ENCODE measurements around the gene PAPPA.

The PAPPA gene

DNA sequence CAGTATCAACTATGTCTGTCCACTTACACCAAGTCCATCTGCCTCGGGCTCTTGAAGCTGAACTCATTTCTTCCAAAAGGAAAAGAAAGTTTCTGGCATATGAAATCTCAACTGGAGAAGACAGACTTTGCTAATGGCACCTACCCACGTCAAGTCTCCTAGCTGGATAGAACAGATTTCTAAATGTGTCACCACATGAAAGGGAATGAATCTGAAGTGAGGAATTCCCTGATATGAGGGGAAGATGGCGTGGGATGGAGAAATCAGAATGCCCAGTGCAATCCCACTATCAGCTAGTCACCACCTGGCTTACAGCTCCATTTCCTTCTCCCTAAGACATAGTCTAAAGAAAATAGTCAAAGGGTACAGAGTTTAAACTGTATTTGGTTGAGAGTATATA lies 144.7 kb downstream of the PAPPA start:
- no peak for DNase-seq (ENCODE audit: low read depth, low spot score)

DNA sequence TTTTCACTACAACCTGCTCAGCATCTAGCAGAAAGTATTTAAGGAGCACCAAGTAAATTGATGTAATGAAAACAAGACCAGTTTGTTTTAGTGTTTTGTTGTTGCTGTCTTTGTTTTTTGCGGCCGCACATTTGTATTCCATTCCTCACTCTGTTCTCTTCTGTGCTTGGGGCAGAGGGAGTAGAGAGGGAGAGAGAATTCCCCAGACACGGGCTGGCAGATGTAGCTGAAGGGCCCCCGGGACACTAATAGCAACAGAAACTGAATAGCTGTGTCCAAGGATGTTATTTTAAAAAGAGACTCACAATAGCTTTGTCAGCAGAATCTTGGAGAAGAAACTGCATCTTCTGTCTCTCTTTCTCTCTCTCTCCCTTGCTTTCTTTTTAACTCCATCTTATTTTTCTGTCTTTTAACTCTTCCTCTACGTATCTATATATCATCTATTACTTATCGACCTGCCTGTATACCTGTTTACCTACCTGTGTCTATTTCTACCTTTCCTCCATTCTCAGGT lies 145.3 kb downstream of the PAPPA start:
- H3K4me3 ChIP-seq (ENCODE audit: low read length): no peak overlapping the region
- no peak for DNase-seq (ENCODE audit: low read depth, low spot score)

More for the DNA sequence above, 144.7 kb downstream of the PAPPA start:
- H3K4me3 ChIP-seq (ENCODE audit: low read length): no peak overlapping the region

DNA sequence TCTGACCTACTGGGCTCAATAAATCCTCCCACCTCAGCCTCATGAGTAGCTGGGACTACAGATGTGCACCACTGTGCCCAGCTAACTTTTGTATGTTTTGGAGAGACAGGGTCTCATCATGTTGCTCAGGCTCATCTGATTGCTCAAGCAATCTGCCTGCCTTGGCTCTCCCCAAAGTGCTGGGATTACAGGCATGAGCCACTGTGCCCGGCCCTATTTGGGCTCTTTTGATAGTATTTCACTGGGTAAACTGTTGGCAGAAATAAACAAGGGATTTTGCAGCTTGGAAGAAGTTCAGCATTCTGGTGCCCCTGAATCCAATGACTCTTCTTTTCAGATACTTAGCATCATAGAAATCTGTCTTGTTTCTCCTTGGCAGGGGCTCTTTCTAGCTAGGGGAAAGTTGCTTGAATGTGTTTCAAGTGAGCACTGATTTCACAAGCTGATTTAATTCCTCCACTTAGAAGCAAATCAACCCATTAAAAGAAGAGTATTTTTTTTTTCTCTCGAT lies 146.8 kb downstream of the PAPPA start:
- no peak overlapping the region for H3K4me3 ChIP-seq (ENCODE audit: low read length)
- DNase-seq (ENCODE audit: low read depth, low spot score): no peak

DNA sequence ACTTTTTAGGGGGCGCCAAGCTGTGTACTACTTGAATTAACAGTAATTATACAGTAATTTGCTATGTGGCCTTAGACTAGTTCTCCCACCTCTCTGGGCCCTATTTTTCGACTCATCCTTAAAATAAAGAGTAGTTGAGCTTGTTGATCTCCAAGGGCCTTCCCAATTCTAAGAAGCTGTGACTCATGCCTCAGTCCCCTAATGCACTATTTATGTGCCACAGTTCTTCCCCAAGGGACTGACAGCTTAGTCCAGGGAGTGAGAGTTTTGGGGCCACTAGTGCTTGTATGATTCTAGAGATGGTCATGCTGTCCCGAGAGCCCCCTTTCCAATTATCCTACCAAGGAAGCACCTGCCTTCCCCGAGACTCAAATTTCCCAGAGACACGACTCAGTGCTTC lies 149.7 kb downstream of the PAPPA start:
- no peak overlapping the region for H3K4me3 ChIP-seq (ENCODE audit: low read length)
- DNase-seq (ENCODE audit: low read depth, low spot score): no peak

DNA sequence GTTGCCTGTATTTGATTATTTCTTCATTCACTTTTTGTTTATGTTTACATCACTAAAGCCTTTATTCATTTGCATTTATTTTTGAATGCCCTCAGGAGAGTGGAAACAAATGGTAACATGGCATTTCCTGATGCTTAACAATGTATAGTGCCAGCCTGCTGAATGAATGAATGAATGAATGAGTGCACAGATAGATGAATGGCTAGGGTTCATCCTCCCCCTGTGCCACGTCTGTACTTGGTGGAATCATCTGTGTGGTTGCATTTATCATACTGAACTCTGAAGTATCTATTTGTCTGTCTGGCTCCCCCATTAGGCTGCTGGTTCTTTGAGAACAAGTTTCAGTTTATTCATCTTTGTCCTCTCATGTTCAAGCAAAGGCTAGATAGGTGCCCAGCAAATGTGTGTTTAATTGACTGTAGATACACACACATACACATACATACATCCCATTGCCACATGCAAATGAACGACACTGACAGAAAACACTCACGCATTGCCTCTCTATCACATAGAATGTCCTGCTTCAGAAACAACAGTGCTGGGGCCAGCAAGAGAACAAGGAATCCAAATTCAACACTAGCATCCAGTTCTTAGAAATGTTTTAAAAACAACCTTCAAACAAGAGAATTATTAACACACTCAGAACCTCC lies 150.4 kb downstream of the PAPPA start:
- H3K4me3 ChIP-seq (ENCODE audit: low read length): no peak overlapping the region
- no peak for DNase-seq (ENCODE audit: low read depth, low spot score)

DNA sequence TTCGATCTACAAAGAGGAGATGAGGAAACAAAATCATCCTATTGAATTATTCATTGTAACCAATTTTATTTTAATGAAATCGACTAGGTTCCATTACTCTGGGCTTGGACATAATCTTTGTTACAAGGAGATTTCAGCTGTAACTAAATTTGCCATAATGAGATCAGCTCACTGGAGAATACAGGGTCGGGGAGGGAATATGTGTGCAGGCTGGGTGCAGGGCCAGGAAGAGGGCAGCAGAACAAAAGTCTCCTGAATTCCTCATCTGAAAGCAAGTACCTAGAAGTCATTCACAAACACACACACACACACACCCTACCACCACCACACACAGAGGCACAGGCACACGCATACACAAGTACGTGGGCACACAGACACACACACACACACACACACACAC lies 151.2 kb downstream of the PAPPA start:
- no peak for DNase-seq (ENCODE audit: low read depth, low spot score)

DNA sequence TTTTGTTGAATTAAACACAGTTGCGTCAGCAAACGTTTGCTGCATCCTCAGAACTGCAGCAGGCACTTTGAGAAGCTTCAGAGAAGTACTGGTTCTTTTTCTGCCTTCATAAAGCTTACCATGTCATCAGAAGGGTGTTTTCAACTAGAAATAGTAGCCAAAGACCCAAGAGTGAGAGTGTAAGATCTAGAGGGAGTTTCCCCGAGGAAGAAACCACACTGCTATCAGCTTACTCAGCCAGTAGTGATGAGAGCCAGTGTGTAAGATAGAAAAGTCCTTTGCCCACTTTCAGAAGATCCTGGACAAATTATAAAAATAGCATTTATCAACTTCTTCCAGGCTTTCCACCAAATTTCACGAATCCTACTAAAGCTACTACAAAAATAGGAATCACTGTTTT lies 154.5 kb downstream of the PAPPA start:
- no peak for DNase-seq (ENCODE audit: low read depth, low spot score)
- no peak overlapping the region for H3K4me3 ChIP-seq (ENCODE audit: low read length)

More for the DNA sequence above, 151.2 kb downstream of the PAPPA start:
- H3K4me3 ChIP-seq (ENCODE audit: low read length): no peak overlapping the region

DNA sequence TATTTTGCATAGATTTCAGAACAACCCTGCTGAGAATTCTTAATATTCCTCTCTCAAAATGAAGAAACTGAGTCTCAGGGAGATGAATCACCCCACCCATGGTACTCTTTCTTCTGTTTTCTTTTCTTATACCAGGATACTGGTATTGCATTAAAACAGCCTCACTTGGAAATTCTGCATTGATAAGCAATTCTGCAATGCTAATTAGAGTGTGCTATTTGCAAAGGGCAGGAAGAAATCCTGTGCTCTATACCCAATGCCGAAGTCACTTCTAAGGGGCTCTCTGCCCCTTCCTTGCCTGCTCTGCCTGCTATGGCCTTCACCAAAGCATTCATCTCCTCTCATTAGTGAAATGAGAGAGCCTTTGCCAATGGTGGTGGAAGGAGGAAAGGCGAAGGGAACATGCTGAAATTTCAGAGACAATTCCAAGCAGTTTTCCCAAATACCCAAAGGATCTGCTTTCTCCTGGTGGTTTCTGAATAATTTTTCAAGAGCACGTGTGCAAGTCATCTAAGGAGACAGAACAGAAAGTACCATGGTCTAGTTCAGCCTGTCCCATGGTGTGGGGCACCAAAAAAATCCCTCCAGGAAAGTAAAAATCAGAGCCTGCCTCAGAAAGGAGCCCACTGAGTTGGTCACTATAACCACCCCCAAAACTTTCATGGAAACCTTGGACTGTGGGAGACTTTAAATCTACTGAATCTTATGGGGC lies 156.5 kb downstream of the PAPPA start:
- no peak for DNase-seq (ENCODE audit: low read depth, low spot score)
- no peak overlapping the region for H3K4me3 ChIP-seq (ENCODE audit: low read length)

DNA sequence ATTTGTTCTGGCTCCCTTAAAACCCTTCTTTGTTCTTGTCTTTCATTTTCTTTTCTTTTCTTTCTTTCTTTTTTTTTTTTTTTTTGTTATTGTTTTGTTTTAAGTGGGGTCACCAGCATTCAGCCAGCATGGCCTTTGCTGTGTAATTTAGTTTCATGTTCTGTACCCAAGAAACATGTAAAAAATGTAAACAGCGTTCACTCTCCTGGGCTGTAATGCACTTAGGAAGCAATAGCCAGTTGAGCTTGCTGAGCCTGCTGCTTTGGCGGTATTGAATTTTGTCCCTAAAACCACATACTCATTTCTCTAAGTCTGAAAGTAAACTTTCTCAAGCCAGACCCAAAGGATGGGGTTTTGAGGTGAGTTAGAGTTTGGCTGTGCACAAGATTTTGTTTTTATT lies 158.6 kb downstream of the PAPPA start:
- DNase-seq (ENCODE audit: low read depth, low spot score): no peak

DNA sequence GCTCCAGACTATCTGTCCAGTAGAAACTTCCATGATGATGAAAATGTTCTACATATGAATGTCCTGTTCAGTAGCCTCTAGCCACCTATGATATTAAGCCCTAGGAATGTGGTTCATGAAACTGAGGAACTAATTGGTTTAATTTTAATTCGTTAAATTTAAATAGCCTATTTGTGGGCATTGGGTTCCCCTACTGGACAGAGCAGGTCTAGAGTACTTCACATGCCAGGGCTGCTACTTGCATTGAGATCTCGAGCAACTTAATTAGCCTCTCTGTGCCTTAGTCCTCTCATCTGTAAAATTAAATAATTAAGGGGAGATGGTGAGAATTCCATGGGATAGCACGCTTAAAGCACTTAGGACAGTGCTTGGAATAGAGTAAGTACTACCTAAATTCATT lies 160.0 kb downstream of the PAPPA start:
- no peak overlapping the region for H3K4me3 ChIP-seq (ENCODE audit: low read length)
- DNase-seq (ENCODE audit: low read depth, low spot score): no peak

More for the DNA sequence above, 158.6 kb downstream of the PAPPA start:
- H3K4me3 ChIP-seq (ENCODE audit: low read length): no peak overlapping the region

DNA sequence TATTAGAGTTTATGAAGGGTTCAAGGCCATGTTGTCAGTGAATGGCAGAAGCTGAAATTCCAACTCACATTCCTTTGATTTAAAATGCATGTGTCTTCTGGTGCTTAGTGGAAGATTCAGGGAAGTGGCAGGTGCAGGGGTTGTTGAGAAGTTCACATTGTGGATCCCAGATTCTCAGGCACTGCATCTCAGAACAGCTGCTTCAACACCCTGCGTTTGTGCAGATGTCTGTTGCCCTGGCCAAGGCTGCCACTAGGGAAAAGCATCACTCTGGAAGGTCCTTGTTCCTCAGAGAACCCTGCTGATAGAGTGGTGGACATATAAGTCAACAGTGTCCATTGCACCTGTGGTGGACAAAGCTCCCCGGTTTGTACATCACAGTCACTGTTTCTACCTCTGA lies 162.7 kb downstream of the PAPPA start:
- DNase-seq (ENCODE audit: low read depth, low spot score): no peak
- no peak overlapping the region for H3K4me3 ChIP-seq (ENCODE audit: low read length)

DNA sequence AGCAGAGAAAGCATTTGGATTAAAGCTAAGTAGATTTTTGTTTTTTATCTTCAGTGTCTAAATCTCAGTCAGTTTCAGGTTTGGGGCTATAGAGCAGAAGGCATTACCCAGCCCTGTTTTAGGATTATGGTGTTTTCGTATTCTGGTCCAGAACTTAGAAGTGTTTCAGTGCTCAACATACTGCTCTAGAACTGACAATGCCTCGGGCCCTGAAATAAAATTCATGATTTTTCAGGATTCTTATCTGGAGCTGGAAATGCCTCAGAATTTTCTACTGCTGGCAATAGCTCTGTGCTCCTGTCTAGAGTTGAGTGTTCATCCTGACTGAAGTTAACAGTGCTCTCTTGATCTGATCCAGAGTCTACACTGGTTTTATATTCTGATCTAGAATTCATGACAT lies 163.9 kb downstream of the PAPPA start:
- DNase-seq (ENCODE audit: low read depth, low spot score): no peak

DNA sequence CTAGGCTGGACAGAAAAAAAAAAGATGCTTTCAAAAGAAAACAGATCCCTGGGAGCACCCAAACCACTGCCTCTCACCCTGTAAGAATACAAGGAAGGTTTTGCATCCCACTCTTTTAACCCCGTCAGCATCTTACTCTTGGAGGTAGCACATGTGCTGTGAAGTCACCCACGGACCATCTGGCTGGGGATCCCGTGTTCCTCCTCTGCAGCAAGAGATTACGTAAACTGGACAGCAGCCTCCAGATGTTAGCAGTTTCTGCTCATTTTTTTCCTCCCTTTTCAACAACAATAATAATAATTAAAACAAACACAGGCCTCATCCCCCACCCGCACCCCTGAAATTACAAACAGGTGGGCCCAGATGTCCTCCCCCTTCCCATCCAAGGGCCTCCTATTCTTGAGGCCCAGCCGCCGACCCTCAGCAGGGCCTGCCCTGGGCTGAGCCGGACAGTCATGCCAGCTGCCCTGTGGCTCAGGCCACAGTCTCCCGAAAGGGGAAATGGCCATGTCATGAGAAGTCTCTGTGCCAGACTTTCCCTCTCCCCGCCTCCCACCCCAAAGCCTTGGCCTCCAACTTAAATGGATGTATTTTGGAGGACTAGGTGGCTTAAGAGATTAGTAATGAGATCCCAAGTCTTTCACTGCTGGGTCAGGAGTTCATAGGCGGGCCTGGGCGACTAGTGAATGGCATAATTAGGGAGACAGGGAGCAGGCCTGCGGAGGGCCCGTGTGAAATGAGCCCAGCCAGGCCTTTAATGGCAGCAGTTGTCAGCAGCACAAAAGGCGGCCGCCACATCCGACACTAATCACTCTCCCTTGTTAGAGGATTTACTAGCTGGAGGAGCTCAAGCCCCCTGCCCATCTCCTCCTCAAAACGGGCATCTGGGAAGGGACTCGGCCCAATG lies 165.1 kb downstream of the PAPPA start:
- DNase-seq (ENCODE audit: low read depth, low spot score): no peak
- no peak overlapping the region for H3K4me3 ChIP-seq (ENCODE audit: low read length)

More for the DNA sequence above, 163.9 kb downstream of the PAPPA start:
- no peak overlapping the region for H3K4me3 ChIP-seq (ENCODE audit: low read length)

DNA sequence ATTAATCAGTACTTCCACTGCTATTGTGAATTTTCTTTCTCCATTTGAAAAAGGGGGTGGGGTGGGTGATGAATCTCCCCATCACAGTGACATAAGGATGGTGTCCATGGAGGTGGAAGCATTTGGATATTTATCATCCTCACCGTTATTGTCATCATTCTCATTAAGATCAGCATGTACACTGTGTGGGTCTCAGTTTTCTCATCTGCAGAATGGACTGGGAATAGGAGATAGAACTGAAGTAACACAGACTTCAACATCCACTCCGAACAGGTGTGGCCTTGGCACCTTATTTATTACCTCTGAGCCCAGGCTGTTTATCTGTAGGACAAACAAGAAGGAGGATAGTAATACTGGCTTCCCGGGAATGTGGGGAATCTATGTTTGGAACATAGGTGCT lies 165.9 kb downstream of the PAPPA start:
- DNase-seq (ENCODE audit: low read depth, low spot score): no peak
- H3K4me3 ChIP-seq (ENCODE audit: low read length): no peak overlapping the region

DNA sequence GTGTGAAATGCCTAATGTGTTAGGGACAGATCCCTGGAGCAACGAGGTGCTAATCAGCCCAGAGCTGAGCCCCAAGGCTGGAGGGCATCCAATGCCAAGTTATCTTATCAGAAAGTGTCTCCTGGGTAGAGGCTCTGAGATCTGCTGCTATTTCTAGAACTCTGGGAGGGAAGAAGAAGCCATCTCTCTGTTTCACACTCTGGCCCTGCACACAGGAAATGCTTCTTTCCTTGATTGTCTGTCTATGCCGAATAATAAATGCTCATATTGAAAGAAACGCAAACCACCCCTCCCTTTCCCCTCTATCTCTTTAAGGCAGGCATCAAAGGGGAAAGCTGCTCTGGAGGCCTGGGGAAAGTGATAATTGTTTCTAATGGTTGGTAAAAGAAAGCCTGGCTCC lies 166.7 kb downstream of the PAPPA start:
- H3K4me3 ChIP-seq (ENCODE audit: low read length): no peak overlapping the region
- no peak for DNase-seq (ENCODE audit: low read depth, low spot score)

DNA sequence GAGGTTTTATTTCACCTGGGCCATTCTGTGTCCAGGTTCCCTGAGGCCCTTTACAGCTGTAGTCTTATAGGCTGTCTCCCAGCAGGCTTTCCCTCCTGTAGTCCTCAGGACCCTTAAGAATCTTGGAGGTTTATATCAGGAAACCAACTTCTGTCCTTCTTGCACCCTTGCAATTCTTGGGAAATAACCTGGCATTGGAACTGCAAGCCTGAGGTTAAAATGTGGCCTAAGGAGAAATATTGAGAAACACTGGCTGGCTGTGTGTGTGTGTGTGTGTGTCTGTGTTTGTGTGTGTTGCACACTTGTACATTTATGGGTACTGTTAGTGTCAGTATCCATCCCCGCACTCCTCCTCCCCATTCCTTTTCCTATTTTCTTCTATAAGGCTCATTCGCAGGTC lies 168.9 kb downstream of the PAPPA start:
- no peak for DNase-seq (ENCODE audit: low read depth, low spot score)
- H3K4me3 ChIP-seq (ENCODE audit: low read length): no peak overlapping the region

DNA sequence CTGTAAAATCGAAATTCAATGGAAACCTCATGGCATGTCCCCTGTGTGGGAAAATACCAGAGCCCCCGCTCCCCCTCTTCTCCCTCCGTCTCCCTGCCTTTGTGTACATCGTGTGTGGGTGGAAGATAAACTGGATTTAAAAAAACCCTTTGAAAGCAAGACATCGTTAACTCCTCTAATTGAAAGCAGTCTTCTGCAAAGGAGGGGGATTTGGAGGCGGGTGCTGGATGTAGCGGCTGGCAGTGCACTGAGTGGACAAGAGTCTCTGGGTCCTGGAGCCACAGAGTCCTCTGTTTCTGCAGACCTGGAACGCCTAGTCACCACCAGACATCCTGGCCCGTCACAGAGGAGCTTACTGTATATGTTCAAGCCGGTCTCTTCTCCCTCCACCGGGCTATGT lies 169.4 kb downstream of the PAPPA start:
- no peak overlapping the region for H3K4me3 ChIP-seq (ENCODE audit: low read length)
- no peak for DNase-seq (ENCODE audit: low read depth, low spot score)

DNA sequence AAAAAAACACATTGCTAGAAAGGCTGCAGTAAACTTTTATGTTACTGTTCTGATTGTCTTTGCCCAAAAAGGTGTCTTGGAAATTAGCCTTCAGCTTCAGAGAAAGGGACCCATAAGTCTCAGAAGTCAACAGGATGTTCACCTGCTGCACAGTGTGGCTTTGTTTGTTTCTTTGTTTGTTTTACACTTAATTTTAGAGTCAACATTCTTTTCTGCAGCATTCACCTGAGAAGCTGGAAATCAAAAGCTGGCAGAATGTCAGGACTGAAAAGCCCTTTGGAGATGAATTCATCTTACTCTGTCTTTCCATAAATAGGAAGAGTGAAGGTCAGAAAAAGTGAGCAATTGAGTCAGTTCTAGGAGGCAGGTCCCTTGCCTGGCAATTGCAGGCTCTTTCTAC lies 170.0 kb downstream of the PAPPA start:
- DNase-seq (ENCODE audit: low read depth, low spot score): no peak

DNA sequence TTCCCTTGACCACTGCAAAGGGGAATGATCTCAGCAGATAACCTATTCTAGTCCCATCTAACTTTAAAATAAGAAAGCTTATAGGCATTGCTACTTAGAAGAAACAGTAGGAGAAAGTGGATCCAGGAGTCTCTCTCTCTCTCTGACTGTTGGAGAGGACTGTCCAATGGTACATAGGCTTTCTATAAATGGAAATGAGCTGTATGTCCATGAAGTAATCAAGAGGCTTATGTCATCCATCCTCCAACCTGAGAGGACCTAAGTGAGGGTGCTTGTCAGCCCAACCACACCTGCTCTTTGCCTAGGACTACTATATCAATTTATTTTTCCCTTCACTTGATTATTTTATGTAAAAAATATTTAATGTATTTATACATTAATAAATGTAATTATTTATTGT lies 172.3 kb downstream of the PAPPA start:
- H3K4me3 ChIP-seq (ENCODE audit: low read length): no peak overlapping the region
- no peak for DNase-seq (ENCODE audit: low read depth, low spot score)

More for the DNA sequence above, 170.0 kb downstream of the PAPPA start:
- no peak overlapping the region for H3K4me3 ChIP-seq (ENCODE audit: low read length)
